Measurements from ENCODE around the gene TXNL4A. TPM values are rescaled to one million over a fixed set of nuclear protein-coding genes. Genes with fewer than 3 reads are reported as not detected.

Gene TXNL4A
- total RNA-seq, 1 donor from 2014 or later = 144 TPM

- H3K4me1 Mint-ChIP-seq = no peaks in the 10 kb centered on the region
- no peak overlapping the region for H3K27ac Mint-ChIP-seq (ENCODE audit: unreplicated experiment)
- TF ChIP-seq CTCF (conservative IDR thresholded peaks at IDR 0.05) = no peak
- no peak overlapping the region for H3K4me3 Mint-ChIP-seq
- H3K27me3 Mint-ChIP-seq (ENCODE audit: low read depth) = no peaks in the 10 kb centered on the region
- peaks cover 16% of the 10 kb centered on the region for H3K36me3 Mint-ChIP-seq (ENCODE audit: low read depth)
- no peaks in the 10 kb centered on the region for H3K9me3 Mint-ChIP-seq
- DNase-seq (ENCODE audit: low read depth, low spot score) = no peak
These were observed 14.2 kb downstream of the TXNL4A start for GRCh38 chr18:79974025-79974654.

- Mint-ChIP-seq H3K27me3 (ENCODE audit: low read depth) (no peaks in the 10 kb centered on the region), H3K27ac (ENCODE audit: unreplicated experiment) (no peak overlapping the region), H3K4me3 (no peak overlapping the region), H3K9me3 (no peaks in the 10 kb centered on the region), H3K36me3 (ENCODE audit: low read depth) (peaks cover 16% of the 10 kb centered on the region), H3K4me1 (no peaks in the 10 kb centered on the region)
- DNase-seq (ENCODE audit: low read depth, low spot score) = no peak
- no peak for TF ChIP-seq CTCF (conservative IDR thresholded peaks at IDR 0.05)
These were observed 14.8 kb downstream of the TXNL4A start for GRCh38 chr18:79973517-79973916.

- no peak for DNase-seq (ENCODE audit: low read depth, low spot score)
- H3K9me3 Mint-ChIP-seq = no peaks in the 10 kb centered on the region
- H3K4me1 Mint-ChIP-seq = no peaks in the 10 kb centered on the region
- H3K27ac Mint-ChIP-seq (ENCODE audit: unreplicated experiment) = no peak overlapping the region
- no peaks in the 10 kb centered on the region for H3K27me3 Mint-ChIP-seq (ENCODE audit: low read depth)
- H3K36me3 Mint-ChIP-seq (ENCODE audit: low read depth) = peaks cover 12% of the 10 kb centered on the region
- no peak overlapping the region for H3K4me3 Mint-ChIP-seq
- TF ChIP-seq CTCF (conservative IDR thresholded peaks at IDR 0.05) = no peak
These were observed 15.6 kb downstream of the TXNL4A start for GRCh38 chr18:79972720-79973119.

- Mint-ChIP-seq H3K4me3 (no peak overlapping the region), H3K4me1 (no peaks in the 10 kb centered on the region), H3K27me3 (ENCODE audit: low read depth) (no peaks in the 10 kb centered on the region), H3K27ac (ENCODE audit: unreplicated experiment) (no peak overlapping the region), H3K9me3 (no peaks in the 10 kb centered on the region), H3K36me3 (ENCODE audit: low read depth) (peaks cover 10% of the 10 kb centered on the region)
- TF ChIP-seq CTCF (conservative IDR thresholded peaks at IDR 0.05) = no peak
- DNase-seq (ENCODE audit: low read depth, low spot score) = no peak
These were observed 16.4 kb downstream of the TXNL4A start for GRCh38 chr18:79971986-79972385.

- Mint-ChIP-seq H3K27ac (ENCODE audit: unreplicated experiment) (no peak overlapping the region), H3K36me3 (ENCODE audit: low read depth) (peaks cover 10% of the 10 kb centered on the region), H3K4me1 (no peaks in the 10 kb centered on the region), H3K4me3 (no peak overlapping the region), H3K27me3 (ENCODE audit: low read depth) (no peaks in the 10 kb centered on the region), H3K9me3 (no peaks in the 10 kb centered on the region)
- TF ChIP-seq CTCF (conservative IDR thresholded peaks at IDR 0.05) = no peak
- no peak for DNase-seq (ENCODE audit: low read depth, low spot score)
These were observed 17.0 kb downstream of the TXNL4A start for GRCh38 chr18:79971211-79971952.
